ENCODE measurements around the gene INAFM1. TPM values are rescaled to one million over a fixed set of nuclear protein-coding genes. Genes with fewer than 3 reads are reported as not detected.
A peak's percentile ranks its signal among the peaks of the same experiment; 100 is the strongest.

The INAFM1 gene
- total and polyA plus RNA-seq, 9 of the 15 experiments (the other 6 are each of a cell fraction or from before 2014, with no cell fraction given), result 0.71 to 30.9 (median 3.1) TPM

GRCh38 chr19:47228937-47229675 is 45.6 kb upstream of the INAFM1 start (continued):
- 0 out of 2 replicates have a peak, but pooled peaks have one; percentile 14 for TF ChIP-seq ATF6 (CRISPR knock-in tag; IDR thresholded peaks at IDR 0.05)
- TF ChIP-seq ZNF3 (CRISPR knock-in tag; IDR thresholded peaks at IDR 0.05), result no peak
- peak; percentile 18; the same call in 1 of the 2 replicates for TF ChIP-seq NFIC (IDR thresholded peaks at IDR 0.05)

GRCh38 chr19:47229676-47230053 is 45.0 kb upstream of the INAFM1 start:
- Histone ChIP-seq H3K9me1 (ENCODE audit: control insufficient read depth, insufficient read depth, low read length) (no peaks in the 10 kb centered on the region), H2AFZ (ENCODE audit: low read depth, low read length) (peak overlapping the region; percentile 11), H3K27ac (ENCODE audit: extremely low read depth, low read depth, low read length) (peak overlapping the region; percentile 93), H4K20me1 (replicated peaks; ENCODE audit: control insufficient read depth, insufficient read depth, low read length) (peaks cover 17% of the 10 kb centered on the region; the same call in 1 of the 2 replicates), H3K4me1 (replicated peaks in 1 of 2; ENCODE audit: control insufficient read depth in 2 of 2, insufficient read depth in 2 of 2, low read length in 2 of 2) (peaks cover 25 to 75% of the 10 kb centered on the region in 2 experiments), H3K36me3 (ENCODE audit: control insufficient read depth, insufficient read depth, low read length) (peaks cover 8% of the 10 kb centered on the region; the same call in 2 of the 3 replicates), H3K4me3 (peak overlapping the region; percentile 100), H3K9me3 (replicated peaks; ENCODE audit: control insufficient read depth, insufficient read depth, low read depth, low read length) (no peaks in the 10 kb centered on the region), H3K79me2 (ENCODE audit: control insufficient read depth, insufficient read depth, low read length) (peaks cover 50% of the 10 kb centered on the region), H3K9ac (ENCODE audit: insufficient read depth in 1 of 2, low read depth in 2 of 2, low read length in 2 of 2) (peak overlapping the region; percentile 87 to 99), H3K4me2 (ENCODE audit: insufficient read depth, low read length) (peak overlapping the region; percentile 100), H3K27me3 (ENCODE audit: control insufficient read depth in 2 of 2, insufficient read depth in 2 of 2, low read length in 2 of 2) (no peaks in the 10 kb centered on the region; a peak in 1 of 5 replicates)
- BruUV-seq (replicated peaks), result TSS peak; percentile 78
- in situ Hi-C loops (cut with MboI) (no loop called here), intact Hi-C loops (cut with micrococcal nuclease) (loop anchor here (5.0 kb wide), 1 partner anchor 77 kb away; no protein-coding TSS in a partner anchor)
- FAIRE-seq, result no peak
- DNase-seq (ENCODE audit: extremely low read depth in 1 of 4, low spot score in 3 of 4), result peak in 1 of 4 experiments; percentile 47
- WGBS (ENCODE audit: insufficient coverage, low coverage, missing lambda C conversion rate), result 3% methylated on average over 9 of the region's 9 CpGs
- ATAC-seq, result no peak
- POLR2A ChIA-PET, result interaction anchor here (0.6 to 8.2 kb wide), 7 partner anchors 8 to 217 kb away, joined by 3 to 171 read pairs (median 3); no protein-coding TSS in a partner anchor
- CTCF ChIA-PET (ENCODE audit: low intra/inter-chr PET ratio), result interaction anchor here (0.6 to 1.1 kb wide), 2 partner anchors 14 to 162 kb away, joined by 3 read pairs; no protein-coding TSS in a partner anchor
- no peak for TF ChIP-seq PML (IDR thresholded peaks at IDR 0.05; ENCODE audit: low read length)
- TF ChIP-seq ILK (tag; IDR thresholded peaks at IDR 0.05; ENCODE audit: borderline replicate concordance, low read depth), result no peak
- no peak for TF ChIP-seq ATF3 (IDR thresholded peaks at IDR 0.05)
- TF ChIP-seq ATF3 (CRISPR knock-in tag; conservative IDR thresholded peaks at IDR 0.05), result 0 out of 2 replicates have a peak, but pooled peaks have one; percentile 25
- no peak for TF ChIP-seq ZNF584 (CRISPR knock-in tag; IDR thresholded peaks at IDR 0.05; ENCODE audit: low read depth)
- TF ChIP-seq SREBF2 (CRISPR knock-in tag; IDR thresholded peaks at IDR 0.05), result no peak
- TF ChIP-seq CHD1 (IDR thresholded peaks at IDR 0.05; ENCODE audit: low read length), result peak; percentile 98
- peak; percentile 20; the same call in 1 of the 2 replicates for TF ChIP-seq EP400 (IDR thresholded peaks at IDR 0.05)
- no peak; the same call in none of the 2 replicates for TF ChIP-seq MAX (CRISPR knock-in tag; IDR thresholded peaks at IDR 0.05)
- no peak for TF ChIP-seq ZNF431 (CRISPR knock-in tag; IDR thresholded peaks at IDR 0.05)
- peak; percentile 73; the same call in 1 of the 2 replicates for TF ChIP-seq MIER1 (IDR thresholded peaks at IDR 0.05; ENCODE audit: low read depth)
- no peak for TF ChIP-seq ZFP91 (CRISPR knock-in tag; IDR thresholded peaks at IDR 0.05)

All from K562 (cell line).